SU-DHL-6 (cell line): ENCODE measurements around the gene DEDD.

Source experiments
- CTCF ChIP-seq: fragments of 200-600 bp; sonication (generic); IDR thresholded peaks from one replicate; pipeline ENCODE4 v1.5.1; 2017; ENCODE audit warnings: antibody characterized with exemption, mild to moderate bottlenecking, low read length, moderate library complexity; ENCODE audit not compliant: insufficient read depth, poor library complexity, severe bottlenecking
- EZH2phosphoT487 ChIP-seq: fragments of 200-600 bp; sonication (generic), shearing (Covaris generic); conservative IDR thresholded peaks from 2 replicates; pipeline ENCODE4 v1.6.1; 2018; ENCODE audit warnings: mild to moderate bottlenecking, antibody characterized with exemption, low read length, moderate library complexity, mixed read lengths

- TF ChIP-seq EZH2phosphoT487 (no peak), CTCF (no peak)
These were observed 8.4 kb upstream of the DEDD start for GRCh38 chr1:161140755-161141400.
